ENCODE results near the gene RFXANK. TPM values are rescaled to one million over a fixed set of nuclear protein-coding genes. Genes with fewer than 3 reads are reported as not detected.
"Not testable (repeated sequence)": the region's sequence is repeated elsewhere in the genome, so short reads cannot be mapped to it uniquely, and the experiment has no call there.

Gene RFXANK
- total and polyA plus RNA-seq, 4 donors, result 8.9 to 27.8 (median 19.0) TPM

DNA sequence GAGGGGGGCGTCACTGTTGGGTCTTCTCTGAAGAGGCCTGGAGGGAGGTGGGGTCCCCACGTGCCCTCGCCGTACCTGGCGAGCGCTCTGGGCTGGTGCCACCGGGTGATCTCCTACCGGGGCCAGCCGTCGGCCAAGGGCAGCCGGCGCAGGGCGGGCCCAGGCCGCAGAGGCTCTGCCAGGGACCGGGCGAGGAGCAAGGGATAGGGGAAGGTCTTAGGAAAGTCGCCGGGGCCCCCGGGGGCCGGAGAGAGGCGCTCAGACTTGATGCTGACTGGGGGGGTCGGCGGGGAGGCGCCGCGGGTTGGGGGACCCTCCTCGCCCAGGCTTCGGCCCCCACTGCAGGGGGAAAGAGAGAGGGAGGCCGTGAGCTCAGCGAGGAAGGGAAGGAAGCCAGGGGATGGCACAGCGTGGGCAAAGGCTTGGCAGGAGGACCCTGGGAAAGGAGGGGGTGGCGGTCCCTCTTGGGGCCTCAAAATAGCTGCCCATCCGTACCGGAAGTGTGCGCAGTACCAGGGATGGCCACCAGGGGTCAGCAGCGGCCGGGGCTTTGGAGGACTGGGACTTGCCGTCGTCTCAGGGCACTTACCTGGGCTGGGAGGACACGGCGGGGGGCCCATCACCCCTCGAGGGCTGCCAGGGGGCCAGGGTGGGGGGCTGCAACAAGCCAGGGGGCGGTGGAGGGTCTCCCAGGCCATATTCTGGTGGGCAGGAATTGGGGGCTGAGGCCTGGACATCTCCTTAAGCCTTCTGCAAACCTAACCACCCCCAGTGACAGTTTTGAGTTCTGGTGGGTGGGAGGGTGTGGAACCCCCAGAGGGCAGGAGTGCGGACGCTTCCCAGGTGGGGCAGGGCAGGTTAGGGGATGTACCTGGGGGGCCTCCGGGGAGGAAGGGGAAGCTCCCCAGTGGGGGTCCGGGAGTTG, 46.1 kb upstream of the RFXANK start:
- TF ChIP-seq YY1 (IDR thresholded peaks at IDR 0.05) (no peak), RAD21 (IDR thresholded peaks at IDR 0.05) (peak; percentile 80 to 91)
- TF ChIP-seq, protein P1, sequence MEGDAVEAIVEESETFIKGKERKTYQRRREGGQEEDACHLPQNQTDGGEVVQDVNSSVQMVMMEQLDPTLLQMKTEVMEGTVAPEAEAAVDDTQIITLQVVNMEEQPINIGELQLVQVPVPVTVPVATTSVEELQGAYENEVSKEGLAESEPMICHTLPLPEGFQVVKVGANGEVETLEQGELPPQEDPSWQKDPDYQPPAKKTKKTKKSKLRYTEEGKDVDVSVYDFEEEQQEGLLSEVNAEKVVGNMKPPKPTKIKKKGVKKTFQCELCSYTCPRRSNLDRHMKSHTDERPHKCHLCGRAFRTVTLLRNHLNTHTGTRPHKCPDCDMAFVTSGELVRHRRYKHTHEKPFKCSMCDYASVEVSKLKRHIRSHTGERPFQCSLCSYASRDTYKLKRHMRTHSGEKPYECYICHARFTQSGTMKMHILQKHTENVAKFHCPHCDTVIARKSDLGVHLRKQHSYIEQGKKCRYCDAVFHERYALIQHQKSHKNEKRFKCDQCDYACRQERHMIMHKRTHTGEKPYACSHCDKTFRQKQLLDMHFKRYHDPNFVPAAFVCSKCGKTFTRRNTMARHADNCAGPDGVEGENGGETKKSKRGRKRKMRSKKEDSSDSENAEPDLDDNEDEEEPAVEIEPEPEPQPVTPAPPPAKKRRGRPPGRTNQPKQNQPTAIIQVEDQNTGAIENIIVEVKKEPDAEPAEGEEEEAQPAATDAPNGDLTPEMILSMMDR (IDR thresholded peaks at IDR 0.05; ENCODE audit: low read depth, low read length, missing input control), result peak; percentile 93
- Histone ChIP-seq H3K27me3 (ENCODE audit: control insufficient read depth in 4 of 4, insufficient read depth in 4 of 4, low read length in 3 of 4) (no peaks in the 10 kb centered on the region), H3K27ac (ENCODE audit: low read depth in 1 of 2, low read length in 2 of 2) (no peak overlapping the region), H3K36me3 (ENCODE audit: control insufficient read depth in 4 of 4, insufficient read depth in 3 of 4, low read depth in 1 of 4, low read length in 3 of 4) (peaks cover 0 to 18% (median 5%) of the 10 kb centered on the region in 4 donors), H3K4me1 (ENCODE audit: control insufficient read depth in 4 of 4, insufficient read depth in 4 of 4, low read length in 3 of 4) (no peaks in the 10 kb centered on the region), H3K4me3 (ENCODE audit: low read depth in 1 of 3, low read length in 3 of 3) (no peak overlapping the region), H3K9ac (ENCODE audit: low read depth in 1 of 2, low read length in 2 of 2) (no peak overlapping the region), H3K9me3 (ENCODE audit: control insufficient read depth in 4 of 4, low read length in 3 of 4) (no peaks in the 10 kb centered on the region)
- WGBS, result 35% methylated on average over 47 of the region's 47 CpGs
- peak; percentile 96 for DNase-seq (ENCODE audit: low spot score)

DNA sequence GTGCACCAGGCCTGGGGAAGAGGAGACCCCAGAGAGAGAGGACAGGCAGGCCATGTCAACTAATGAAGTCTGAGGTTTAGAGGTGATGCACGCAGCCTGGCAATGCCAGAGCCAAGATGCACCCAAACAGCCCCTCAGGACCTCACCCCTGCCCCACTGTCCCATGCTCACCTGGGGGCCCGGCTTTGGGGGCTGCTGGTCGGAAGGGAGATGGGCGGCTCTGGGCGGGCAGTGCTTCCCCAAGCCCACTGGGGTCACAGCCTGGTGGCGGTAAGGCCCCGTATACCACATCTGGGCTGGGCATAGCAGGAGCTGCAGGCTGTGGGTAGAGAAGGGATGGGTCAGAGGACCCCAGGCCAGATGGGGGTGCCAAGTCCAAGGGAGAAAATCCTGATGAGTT, 45.2 kb upstream of the RFXANK start:
- no peak for DNase-seq (ENCODE audit: low spot score)
- Histone ChIP-seq H3K4me1 (ENCODE audit: control insufficient read depth in 4 of 4, insufficient read depth in 4 of 4, low read length in 3 of 4) (no peaks in the 10 kb centered on the region), H3K27ac (ENCODE audit: low read depth in 1 of 2, low read length in 2 of 2) (no peak overlapping the region), H3K9ac (ENCODE audit: low read depth in 1 of 2, low read length in 2 of 2) (no peak overlapping the region), H3K36me3 (ENCODE audit: control insufficient read depth in 4 of 4, insufficient read depth in 3 of 4, low read depth in 1 of 4, low read length in 3 of 4) (peaks cover 0 to 18% (median 5%) of the 10 kb centered on the region in 4 donors), H3K4me3 (ENCODE audit: low read depth in 1 of 3, low read length in 3 of 3) (no peak overlapping the region), H3K27me3 (ENCODE audit: control insufficient read depth in 4 of 4, insufficient read depth in 4 of 4, low read length in 3 of 4) (no peaks in the 10 kb centered on the region), H3K9me3 (ENCODE audit: control insufficient read depth in 4 of 4, low read length in 3 of 4) (no peaks in the 10 kb centered on the region)
- no peak for TF ChIP-seq FOXA2 (IDR thresholded peaks at IDR 0.05)
- 97% methylated on average over 7 of the region's 7 CpGs for whole genome bisulfite sequencing

- Histone ChIP-seq H3K27me3 (ENCODE audit: control insufficient read depth in 4 of 4, insufficient read depth in 4 of 4, low read length in 3 of 4) (no peaks in the 10 kb centered on the region), H3K36me3 (ENCODE audit: control insufficient read depth in 4 of 4, insufficient read depth in 3 of 4, low read depth in 1 of 4, low read length in 3 of 4) (peaks cover 0 to 18% (median 5%) of the 10 kb centered on the region in 4 donors), H3K4me3 (ENCODE audit: low read depth in 1 of 3, low read length in 3 of 3) (no peak overlapping the region), H3K9me3 (ENCODE audit: control insufficient read depth in 4 of 4, low read length in 3 of 4) (no peaks in the 10 kb centered on the region), H3K4me1 (ENCODE audit: control insufficient read depth in 4 of 4, insufficient read depth in 4 of 4, low read length in 3 of 4) (no peaks in the 10 kb centered on the region), H3K9ac (ENCODE audit: low read depth in 1 of 2, low read length in 2 of 2) (no peak overlapping the region), H3K27ac (ENCODE audit: low read depth in 1 of 2, low read length in 2 of 2) (no peak overlapping the region)
- WGBS, result 94% methylated on average over 5 of the region's 5 CpGs
- DNase-seq (ENCODE audit: low spot score), result no peak
- TF ChIP-seq GABPA (IDR thresholded peaks at IDR 0.05 in 1 of 2, conservative IDR thresholded peaks at IDR 0.05 in 1 of 2) (no peak), MAX (IDR thresholded peaks at IDR 0.05) (no peak), SP1 (IDR thresholded peaks at IDR 0.05) (no peak), RXRA (IDR thresholded peaks at IDR 0.05) (no peak), FOXA2 (IDR thresholded peaks at IDR 0.05) (no peak), ZBTB33 (IDR thresholded peaks at IDR 0.05) (no peak), TAF1 (conservative IDR thresholded peaks at IDR 0.05) (no peak), ATF3 (IDR thresholded peaks at IDR 0.05) (no peak), NR2F2 (IDR thresholded peaks at IDR 0.05) (no peak), HNF4A (conservative IDR thresholded peaks at IDR 0.05) (no peak), JUND (IDR thresholded peaks at IDR 0.05) (no peak)
- TF ChIP-seq, protein P2, sequence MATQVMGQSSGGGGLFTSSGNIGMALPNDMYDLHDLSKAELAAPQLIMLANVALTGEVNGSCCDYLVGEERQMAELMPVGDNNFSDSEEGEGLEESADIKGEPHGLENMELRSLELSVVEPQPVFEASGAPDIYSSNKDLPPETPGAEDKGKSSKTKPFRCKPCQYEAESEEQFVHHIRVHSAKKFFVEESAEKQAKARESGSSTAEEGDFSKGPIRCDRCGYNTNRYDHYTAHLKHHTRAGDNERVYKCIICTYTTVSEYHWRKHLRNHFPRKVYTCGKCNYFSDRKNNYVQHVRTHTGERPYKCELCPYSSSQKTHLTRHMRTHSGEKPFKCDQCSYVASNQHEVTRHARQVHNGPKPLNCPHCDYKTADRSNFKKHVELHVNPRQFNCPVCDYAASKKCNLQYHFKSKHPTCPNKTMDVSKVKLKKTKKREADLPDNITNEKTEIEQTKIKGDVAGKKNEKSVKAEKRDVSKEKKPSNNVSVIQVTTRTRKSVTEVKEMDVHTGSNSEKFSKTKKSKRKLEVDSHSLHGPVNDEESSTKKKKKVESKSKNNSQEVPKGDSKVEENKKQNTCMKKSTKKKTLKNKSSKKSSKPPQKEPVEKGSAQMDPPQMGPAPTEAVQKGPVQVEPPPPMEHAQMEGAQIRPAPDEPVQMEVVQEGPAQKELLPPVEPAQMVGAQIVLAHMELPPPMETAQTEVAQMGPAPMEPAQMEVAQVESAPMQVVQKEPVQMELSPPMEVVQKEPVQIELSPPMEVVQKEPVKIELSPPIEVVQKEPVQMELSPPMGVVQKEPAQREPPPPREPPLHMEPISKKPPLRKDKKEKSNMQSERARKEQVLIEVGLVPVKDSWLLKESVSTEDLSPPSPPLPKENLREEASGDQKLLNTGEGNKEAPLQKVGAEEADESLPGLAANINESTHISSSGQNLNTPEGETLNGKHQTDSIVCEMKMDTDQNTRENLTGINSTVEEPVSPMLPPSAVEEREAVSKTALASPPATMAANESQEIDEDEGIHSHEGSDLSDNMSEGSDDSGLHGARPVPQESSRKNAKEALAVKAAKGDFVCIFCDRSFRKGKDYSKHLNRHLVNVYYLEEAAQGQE (IDR thresholded peaks at IDR 0.05), result no peak
Observed at GRCh38 chr19:19147344-19147743, 44.7 kb upstream of the RFXANK start.

- not testable (repeated sequence) for H3K27ac ChIP-seq (ENCODE audit: low read depth in 1 of 2, low read length in 2 of 2); DNase-seq (ENCODE audit: low spot score); H3K9ac ChIP-seq (ENCODE audit: low read depth in 1 of 2, low read length in 2 of 2); H3K9me3 ChIP-seq (ENCODE audit: control insufficient read depth in 4 of 4, low read length in 3 of 4); H3K4me3 ChIP-seq (ENCODE audit: low read depth in 1 of 3, low read length in 3 of 3); H3K27me3 ChIP-seq (ENCODE audit: control insufficient read depth in 4 of 4, insufficient read depth in 4 of 4, low read length in 3 of 4); H3K4me1 ChIP-seq (ENCODE audit: control insufficient read depth in 4 of 4, insufficient read depth in 4 of 4, low read length in 3 of 4)
- H3K36me3 ChIP-seq (ENCODE audit: control insufficient read depth in 4 of 4, insufficient read depth in 3 of 4, low read depth in 1 of 4, low read length in 3 of 4), result peaks cover 0 to 18% (median 5%) of the 10 kb centered on the region in 4 donors
- 98% methylated on average over 8 of the region's 8 CpGs for WGBS
Observed at GRCh38 chr19:19148504-19148903, 43.6 kb upstream of the RFXANK start.
